ENCODE data around the gene COL28A1.

DNA sequence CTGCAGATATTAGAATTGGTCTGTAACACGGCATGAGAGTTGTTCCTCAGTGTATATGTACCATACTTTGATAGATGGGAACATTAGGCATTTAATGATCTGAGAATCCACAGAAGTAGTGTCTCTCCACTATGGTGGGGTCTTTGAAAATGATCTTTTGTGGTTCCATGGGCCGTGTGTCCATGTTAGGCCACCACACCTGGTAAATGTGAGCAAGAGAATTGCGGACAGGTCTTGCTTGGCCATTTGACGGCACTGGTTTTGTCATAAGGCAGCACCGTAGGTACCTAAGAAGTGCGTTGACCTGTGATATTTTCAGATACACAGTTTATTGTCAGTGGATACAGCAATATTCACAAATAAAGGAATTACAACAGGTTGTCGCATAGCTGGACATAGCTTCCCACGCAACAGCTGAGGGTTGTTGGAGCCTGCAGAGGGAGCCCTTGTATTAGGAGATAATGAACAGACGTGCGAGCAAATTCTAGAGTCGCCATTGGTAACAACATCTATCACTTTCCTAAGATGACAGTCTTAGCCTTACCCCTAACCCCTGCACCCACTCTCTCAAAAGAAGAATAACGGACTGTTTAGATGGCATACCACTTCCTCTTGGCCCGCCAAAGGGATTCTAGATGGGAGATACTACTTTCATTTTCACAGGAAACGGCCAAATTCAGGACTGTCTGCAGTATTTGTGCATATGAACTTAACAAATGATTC lies 111.4 kb downstream of the COL28A1 start:
- TF ChIP-seq, protein P1, sequence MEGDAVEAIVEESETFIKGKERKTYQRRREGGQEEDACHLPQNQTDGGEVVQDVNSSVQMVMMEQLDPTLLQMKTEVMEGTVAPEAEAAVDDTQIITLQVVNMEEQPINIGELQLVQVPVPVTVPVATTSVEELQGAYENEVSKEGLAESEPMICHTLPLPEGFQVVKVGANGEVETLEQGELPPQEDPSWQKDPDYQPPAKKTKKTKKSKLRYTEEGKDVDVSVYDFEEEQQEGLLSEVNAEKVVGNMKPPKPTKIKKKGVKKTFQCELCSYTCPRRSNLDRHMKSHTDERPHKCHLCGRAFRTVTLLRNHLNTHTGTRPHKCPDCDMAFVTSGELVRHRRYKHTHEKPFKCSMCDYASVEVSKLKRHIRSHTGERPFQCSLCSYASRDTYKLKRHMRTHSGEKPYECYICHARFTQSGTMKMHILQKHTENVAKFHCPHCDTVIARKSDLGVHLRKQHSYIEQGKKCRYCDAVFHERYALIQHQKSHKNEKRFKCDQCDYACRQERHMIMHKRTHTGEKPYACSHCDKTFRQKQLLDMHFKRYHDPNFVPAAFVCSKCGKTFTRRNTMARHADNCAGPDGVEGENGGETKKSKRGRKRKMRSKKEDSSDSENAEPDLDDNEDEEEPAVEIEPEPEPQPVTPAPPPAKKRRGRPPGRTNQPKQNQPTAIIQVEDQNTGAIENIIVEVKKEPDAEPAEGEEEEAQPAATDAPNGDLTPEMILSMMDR (IDR thresholded peaks at IDR 0.05), result peak; percentile 51 to 88 (median 76)
- no peak for TF ChIP-seq POLR2A (IDR thresholded peaks at IDR 0.05)

Measured in adrenal gland (tissue), 5 donors.